Parathyroid adenoma (tissue), 2 donors: ENCODE data around the gene NAP1L4.
"Not testable (repeated sequence)": the region's sequence is repeated elsewhere in the genome, so short reads cannot be mapped to it uniquely, and the experiment has no call there.

Experiments
- H2AFZ ChIP-seq: fragments of 300-600 bp; sonication (generic); one replicate; pipeline ENCODE4 v1.7.0; 2017; ENCODE audit warnings: antibody characterized with exemption, mild to moderate bottlenecking
- H3K27ac ChIP-seq: fragments of 300-600 bp; sonication (generic); one replicate; pipeline ENCODE4 v1.7.0; 2017
- H3K27me3 ChIP-seq: fragments of 300-600 bp; sonication (generic); one replicate; pipeline ENCODE4 v1.7.0; 2017; ENCODE audit warnings: low read length; ENCODE audit not compliant: control insufficient read depth, insufficient read depth
- H3K36me3 ChIP-seq: fragments of 300-600 bp; sonication (generic); one replicate; pipeline ENCODE4 v1.7.0; 2017; ENCODE audit warnings: low read length; ENCODE audit not compliant: control insufficient read depth, insufficient read depth
- H3K4me1 ChIP-seq: fragments of 300-600 bp; sonication (generic); one replicate; pipeline ENCODE4 v1.7.0; 2017; ENCODE audit warnings: control low read depth
- H3K4me2 ChIP-seq: fragments of 300-600 bp; sonication (generic); one replicate; pipeline ENCODE4 v1.7.0; 2017; ENCODE audit warnings: low read length
- H3K4me3 ChIP-seq: fragments of 300-600 bp; sonication (generic); one replicate; pipeline ENCODE4 v1.7.0; 2017; ENCODE audit warnings: low read depth, low read length
- H3K79me2 ChIP-seq: fragments of 300-600 bp; sonication (generic); one replicate; pipeline ENCODE4 v1.7.0; 2017; ENCODE audit warnings: control low read depth
- H3K9ac ChIP-seq: fragments of 300-600 bp; sonication (generic); one replicate; pipeline ENCODE4 v1.7.0; 2017; ENCODE audit warnings: mild to moderate bottlenecking
- H3K9me3 ChIP-seq: fragments of 300-600 bp; sonication (generic); one replicate; pipeline ENCODE4 v1.7.0; 2017; ENCODE audit warnings: low read length; ENCODE audit not compliant: control insufficient read depth
- CTCF ChIP-seq: fragments of 300-600 bp; sonication (generic); IDR thresholded peaks from one replicate; pipeline ENCODE4 v1.7.0; 2017; ENCODE audit warnings: antibody characterized with exemption, mild to moderate bottlenecking
- donor health status: primary hyperparathyroidism.

The NAP1L4 gene

GRCh38 chr11:2942872-2943710, 49.0 kb downstream of the NAP1L4 start:
- Histone ChIP-seq H3K9ac (no peak overlapping the region), H3K79me2 (no peaks in the 10 kb centered on the region), H3K4me1 (peaks cover 10% of the 10 kb centered on the region), H3K4me2 (no peak overlapping the region), H3K27ac (no peak overlapping the region), H3K36me3 (no peaks in the 10 kb centered on the region), H3K4me3 (no peak overlapping the region), H3K27me3 (no peaks in the 10 kb centered on the region), H2AFZ (no peak overlapping the region), H3K9me3 (no peaks in the 10 kb centered on the region)
- TF ChIP-seq CTCF = no peak

- no peak overlapping the region for H3K27ac ChIP-seq
- no peak overlapping the region for H3K4me2 ChIP-seq
- no peak overlapping the region for H2AFZ ChIP-seq
- no peaks in the 10 kb centered on the region for H3K36me3 ChIP-seq
- no peaks in the 10 kb centered on the region for H3K79me2 ChIP-seq
- no peaks in the 10 kb centered on the region for H3K9me3 ChIP-seq
- H3K9ac ChIP-seq = no peak overlapping the region
- no peaks in the 10 kb centered on the region for H3K27me3 ChIP-seq
- peaks cover 10% of the 10 kb centered on the region for H3K4me1 ChIP-seq
- TF ChIP-seq CTCF = no peak
- H3K4me3 ChIP-seq = no peak overlapping the region
These were observed 49.7 kb downstream of the NAP1L4 start for GRCh38 chr11:2942447-2942846.

GRCh38 chr11:2940921-2941821, 51.0 kb downstream of the NAP1L4 start:
- H3K4me2 ChIP-seq = no peak overlapping the region
- no peaks in the 10 kb centered on the region for H3K9me3 ChIP-seq
- no peak for TF ChIP-seq CTCF
- no peaks in the 10 kb centered on the region for H3K36me3 ChIP-seq
- peak overlapping the region; percentile 28 for H2AFZ ChIP-seq
- H3K27me3 ChIP-seq = no peaks in the 10 kb centered on the region
- H3K4me3 ChIP-seq = no peak overlapping the region
- H3K27ac ChIP-seq = peak overlapping the region; percentile 92
- no peaks in the 10 kb centered on the region for H3K79me2 ChIP-seq
- peaks cover 10% of the 10 kb centered on the region for H3K4me1 ChIP-seq
- no peak overlapping the region for H3K9ac ChIP-seq

- no peak overlapping the region for H3K4me3 ChIP-seq
- peaks cover 10% of the 10 kb centered on the region for H3K4me1 ChIP-seq
- H3K79me2 ChIP-seq = no peaks in the 10 kb centered on the region
- no peaks in the 10 kb centered on the region for H3K27me3 ChIP-seq
- H3K4me2 ChIP-seq = no peak overlapping the region
- H3K27ac ChIP-seq = peak overlapping the region; percentile 92
- H3K9me3 ChIP-seq = no peaks in the 10 kb centered on the region
- no peaks in the 10 kb centered on the region for H3K36me3 ChIP-seq
- no peak overlapping the region for H3K9ac ChIP-seq
- TF ChIP-seq CTCF = no peak
- H2AFZ ChIP-seq = peak overlapping the region; percentile 28
These were observed 51.8 kb downstream of the NAP1L4 start for GRCh38 chr11:2940147-2940920.

GRCh38 chr11:2938458-2939418, 53.4 kb downstream of the NAP1L4 start:
- H3K4me2 ChIP-seq, H3K27me3 ChIP-seq, H3K9ac ChIP-seq, H2AFZ ChIP-seq, H3K9me3 ChIP-seq, H3K4me3 ChIP-seq, H3K79me2 ChIP-seq, H3K27ac ChIP-seq, H3K36me3 ChIP-seq: not testable (repeated sequence)
- H3K4me1 ChIP-seq = peaks cover 11% of the 10 kb centered on the region

GRCh38 chr11:2937641-2938457, 54.3 kb downstream of the NAP1L4 start:
- H3K9me3 ChIP-seq, H3K27ac ChIP-seq, H3K4me3 ChIP-seq, H2AFZ ChIP-seq, H3K9ac ChIP-seq, H3K27me3 ChIP-seq, H3K79me2 ChIP-seq, H3K36me3 ChIP-seq, H3K4me2 ChIP-seq: not testable (repeated sequence)
- peaks cover 14% of the 10 kb centered on the region for H3K4me1 ChIP-seq
